ENCODE measurements around the gene PSMC4.

The PSMC4 gene

DNA sequence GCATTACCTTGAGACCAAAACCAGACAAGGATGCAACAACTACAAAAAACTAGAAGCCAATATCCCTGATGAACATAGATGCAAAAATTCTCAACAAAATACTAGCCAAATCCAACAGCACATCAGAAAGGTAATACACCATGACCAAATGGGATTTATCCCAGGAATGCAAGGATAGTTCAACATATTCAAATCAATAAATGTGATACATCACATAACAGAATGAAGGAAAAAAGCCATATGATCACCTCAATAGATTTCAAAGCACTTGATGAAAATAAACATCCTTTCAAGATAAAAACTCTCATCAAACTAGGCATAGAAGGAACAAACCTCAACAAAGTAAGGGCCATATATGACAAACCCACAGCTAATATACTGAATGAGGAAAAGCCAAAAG lies 15.7 kb downstream of the PSMC4 start:
- no peak overlapping the region for H3K4ac ChIP-seq (ENCODE audit: low read depth, low read length)
- no peaks in the 10 kb centered on the region for H3K4me1 ChIP-seq (ENCODE audit: control insufficient read depth in 1 of 2, insufficient read depth in 2 of 2, low read length in 2 of 2)
- no peak overlapping the region for H2BK12ac ChIP-seq (ENCODE audit: low read length)
- H3K79me1 ChIP-seq (ENCODE audit: low read length) = no peaks in the 10 kb centered on the region
- H3K9me3 ChIP-seq (ENCODE audit: insufficient read depth, low read depth, low read length) = no peaks in the 10 kb centered on the region
- DNase-seq = no peak
- no peak overlapping the region for H3K27ac ChIP-seq (ENCODE audit: low read depth, low read length)
- no peak overlapping the region for H4K12ac ChIP-seq (ENCODE audit: low read depth, low read length)
- no peaks in the 10 kb centered on the region for H3K27me3 ChIP-seq (ENCODE audit: insufficient read depth, low read length)
- no peak overlapping the region for H3K23ac ChIP-seq (ENCODE audit: low read length)
- no peak overlapping the region for H4K8ac ChIP-seq (ENCODE audit: low read depth, low read length)
- H3K4me2 ChIP-seq (ENCODE audit: low read length) = no peak overlapping the region
- H4K91ac ChIP-seq (ENCODE audit: low read depth, low read length) = no peak overlapping the region
- no peak overlapping the region for H2BK120ac ChIP-seq (ENCODE audit: insufficient read depth, low read length, poor library complexity)
- no peak overlapping the region for H3K4me3 ChIP-seq (ENCODE audit: low read depth, low read length)
- no peak overlapping the region for H3K14ac ChIP-seq (ENCODE audit: low read length)
- no peak overlapping the region for H3K18ac ChIP-seq (ENCODE audit: low read length)
- no peak overlapping the region for H2AFZ ChIP-seq (ENCODE audit: insufficient read depth, low read length, poor library complexity)
- H2AK5ac ChIP-seq (ENCODE audit: low read length) = no peak overlapping the region
- H3K79me2 ChIP-seq (ENCODE audit: control insufficient read depth, insufficient read depth, low read length, poor library complexity) = no peaks in the 10 kb centered on the region
- H3K36me3 ChIP-seq (ENCODE audit: control insufficient read depth in 1 of 2, insufficient read depth in 2 of 2, low read length in 2 of 2) = peaks cover 3 to 5% of the 10 kb centered on the region in 2 experiments
- no peak overlapping the region for H3K9ac ChIP-seq (ENCODE audit: low read length)
- no peak overlapping the region for H2BK5ac ChIP-seq (ENCODE audit: low read depth, low read length, poor library complexity)

DNA sequence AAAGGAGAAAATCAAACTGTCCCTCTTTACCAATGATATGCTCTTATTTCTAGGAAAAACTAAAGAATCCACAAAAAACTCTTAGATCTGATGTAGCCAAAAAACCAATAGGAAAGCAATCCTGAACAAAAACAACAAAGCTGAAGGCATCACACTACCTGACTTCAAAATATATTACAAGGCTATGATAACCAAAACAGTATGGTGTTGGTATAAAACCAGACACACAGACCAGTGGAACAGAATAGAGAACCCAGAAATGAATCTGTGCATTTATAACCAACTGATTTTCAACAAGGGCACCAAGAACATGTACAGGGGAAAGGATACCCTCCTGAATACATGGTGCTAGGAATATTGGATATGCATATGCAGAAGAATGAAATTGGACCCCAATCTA lies 16.2 kb downstream of the PSMC4 start:
- H3K79me1 ChIP-seq (ENCODE audit: low read length) = no peaks in the 10 kb centered on the region
- H3K4ac ChIP-seq (ENCODE audit: low read depth, low read length) = no peak overlapping the region
- no peak overlapping the region for H3K4me3 ChIP-seq (ENCODE audit: low read depth, low read length)
- H2AK5ac ChIP-seq (ENCODE audit: low read length) = no peak overlapping the region
- H4K8ac ChIP-seq (ENCODE audit: low read depth, low read length) = no peak overlapping the region
- no peak for DNase-seq
- no peak overlapping the region for H3K18ac ChIP-seq (ENCODE audit: low read length)
- H3K23ac ChIP-seq (ENCODE audit: low read length) = no peak overlapping the region
- H2BK120ac ChIP-seq (ENCODE audit: insufficient read depth, low read length, poor library complexity) = no peak overlapping the region
- H3K14ac ChIP-seq (ENCODE audit: low read length) = no peak overlapping the region
- H3K9ac ChIP-seq (ENCODE audit: low read length) = no peak overlapping the region
- no peaks in the 10 kb centered on the region for H3K9me3 ChIP-seq (ENCODE audit: insufficient read depth, low read depth, low read length)
- no peak overlapping the region for H2BK5ac ChIP-seq (ENCODE audit: low read depth, low read length, poor library complexity)
- H3K79me2 ChIP-seq (ENCODE audit: control insufficient read depth, insufficient read depth, low read length, poor library complexity) = no peaks in the 10 kb centered on the region
- H3K27me3 ChIP-seq (ENCODE audit: insufficient read depth, low read length) = no peaks in the 10 kb centered on the region
- H3K4me1 ChIP-seq (ENCODE audit: control insufficient read depth in 1 of 2, insufficient read depth in 2 of 2, low read length in 2 of 2) = no peaks in the 10 kb centered on the region
- no peak overlapping the region for H2AFZ ChIP-seq (ENCODE audit: insufficient read depth, low read length, poor library complexity)
- H4K91ac ChIP-seq (ENCODE audit: low read depth, low read length) = no peak overlapping the region
- H4K12ac ChIP-seq (ENCODE audit: low read depth, low read length) = no peak overlapping the region
- peaks cover 0 to 2% of the 10 kb centered on the region in 2 experiments for H3K36me3 ChIP-seq (ENCODE audit: control insufficient read depth in 1 of 2, insufficient read depth in 2 of 2, low read length in 2 of 2)
- no peak overlapping the region for H3K27ac ChIP-seq (ENCODE audit: low read depth, low read length)
- H2BK12ac ChIP-seq (ENCODE audit: low read length) = no peak overlapping the region
- no peak overlapping the region for H3K4me2 ChIP-seq (ENCODE audit: low read length)

DNA sequence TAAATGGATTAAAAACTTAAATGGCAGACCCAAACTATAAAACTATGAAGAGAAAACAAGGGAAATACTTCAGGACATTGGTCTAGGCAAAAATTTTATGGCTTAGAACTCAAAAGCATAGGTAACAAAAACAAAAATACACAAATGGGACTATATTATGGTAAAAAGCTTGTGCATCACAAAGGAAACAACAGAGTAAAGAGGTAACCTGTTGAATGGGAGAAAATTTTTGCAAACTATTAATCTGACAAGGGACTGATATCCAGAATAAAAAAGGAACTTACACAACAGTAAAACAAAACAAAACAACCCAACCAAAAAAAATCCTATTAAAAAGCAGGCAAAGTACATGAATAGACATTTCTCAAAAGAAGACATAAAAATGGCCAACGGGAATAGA lies 16.6 kb downstream of the PSMC4 start:
- no peak overlapping the region for H3K4me2 ChIP-seq (ENCODE audit: low read length)
- H2AK5ac ChIP-seq (ENCODE audit: low read length) = no peak overlapping the region
- no peak overlapping the region for H3K18ac ChIP-seq (ENCODE audit: low read length)
- peaks cover 0 to 2% of the 10 kb centered on the region in 2 experiments for H3K36me3 ChIP-seq (ENCODE audit: control insufficient read depth in 1 of 2, insufficient read depth in 2 of 2, low read length in 2 of 2)
- H3K14ac ChIP-seq (ENCODE audit: low read length) = no peak overlapping the region
- H3K4ac ChIP-seq (ENCODE audit: low read depth, low read length) = no peak overlapping the region
- H2BK12ac ChIP-seq (ENCODE audit: low read length) = no peak overlapping the region
- H2AFZ ChIP-seq (ENCODE audit: insufficient read depth, low read length, poor library complexity) = no peak overlapping the region
- H3K23ac ChIP-seq (ENCODE audit: low read length) = no peak overlapping the region
- no peak for DNase-seq
- no peak overlapping the region for H4K91ac ChIP-seq (ENCODE audit: low read depth, low read length)
- no peak overlapping the region for H3K4me3 ChIP-seq (ENCODE audit: low read depth, low read length)
- no peak overlapping the region for H3K27ac ChIP-seq (ENCODE audit: low read depth, low read length)
- H4K12ac ChIP-seq (ENCODE audit: low read depth, low read length) = no peak overlapping the region
- H3K4me1 ChIP-seq (ENCODE audit: control insufficient read depth in 1 of 2, insufficient read depth in 2 of 2, low read length in 2 of 2) = no peaks in the 10 kb centered on the region
- no peak overlapping the region for H2BK120ac ChIP-seq (ENCODE audit: insufficient read depth, low read length, poor library complexity)
- H4K8ac ChIP-seq (ENCODE audit: low read depth, low read length) = no peak overlapping the region
- no peak overlapping the region for H2BK5ac ChIP-seq (ENCODE audit: low read depth, low read length, poor library complexity)
- WGBS (ENCODE audit: extremely low coverage, insufficient coverage, insufficient read length) = no CpG with 5 or more reads among the region's 1 CpG
- no peak overlapping the region for H3K9ac ChIP-seq (ENCODE audit: low read length)
- H3K9me3 ChIP-seq (ENCODE audit: insufficient read depth, low read depth, low read length) = no peaks in the 10 kb centered on the region
- no peaks in the 10 kb centered on the region for H3K27me3 ChIP-seq (ENCODE audit: insufficient read depth, low read length)
- no peaks in the 10 kb centered on the region for H3K79me2 ChIP-seq (ENCODE audit: control insufficient read depth, insufficient read depth, low read length, poor library complexity)
- H3K79me1 ChIP-seq (ENCODE audit: low read length) = no peaks in the 10 kb centered on the region

DNA sequence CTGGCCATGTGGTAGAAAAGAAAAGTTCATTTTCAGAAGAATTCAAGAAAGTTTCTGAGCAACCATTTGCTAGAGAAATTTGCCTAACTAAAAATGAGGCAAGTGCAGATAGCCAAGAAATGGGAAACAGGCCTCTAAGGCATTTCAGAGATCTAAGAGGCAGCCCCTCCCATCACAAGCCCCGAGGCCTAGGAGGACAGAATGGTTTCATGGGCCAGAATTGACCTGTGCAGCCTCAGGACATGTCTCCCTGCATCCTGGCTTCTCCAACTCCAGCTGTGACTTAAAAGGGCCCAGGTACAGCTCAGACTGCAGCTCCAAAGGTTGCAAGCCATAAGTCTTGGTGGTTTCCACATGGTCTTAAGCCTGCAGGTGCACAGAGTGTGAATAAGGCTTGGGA lies 22.6 kb downstream of the PSMC4 start:
- H3K4me2 ChIP-seq (ENCODE audit: low read length) = no peak overlapping the region
- H4K91ac ChIP-seq (ENCODE audit: low read depth, low read length) = no peak overlapping the region
- H3K79me2 ChIP-seq (ENCODE audit: control insufficient read depth, insufficient read depth, low read length, poor library complexity) = peaks cover 6% of the 10 kb centered on the region
- no peak overlapping the region for H2AK5ac ChIP-seq (ENCODE audit: low read length)
- H2AFZ ChIP-seq (ENCODE audit: insufficient read depth, low read length, poor library complexity) = no peak overlapping the region
- H3K4me1 ChIP-seq (ENCODE audit: control insufficient read depth in 1 of 2, insufficient read depth in 2 of 2, low read length in 2 of 2) = peaks cover 6 to 7% of the 10 kb centered on the region in 2 experiments
- H3K18ac ChIP-seq (ENCODE audit: low read length) = no peak overlapping the region
- peaks cover 6% of the 10 kb centered on the region for H3K9me3 ChIP-seq (ENCODE audit: insufficient read depth, low read depth, low read length)
- no peak overlapping the region for H4K8ac ChIP-seq (ENCODE audit: low read depth, low read length)
- no peak overlapping the region for H3K14ac ChIP-seq (ENCODE audit: low read length)
- H2BK120ac ChIP-seq (ENCODE audit: insufficient read depth, low read length, poor library complexity) = no peak overlapping the region
- no peaks in the 10 kb centered on the region for H3K27me3 ChIP-seq (ENCODE audit: insufficient read depth, low read length)
- no peak overlapping the region for H3K9ac ChIP-seq (ENCODE audit: low read length)
- H3K27ac ChIP-seq (ENCODE audit: low read depth, low read length) = no peak overlapping the region
- H3K23ac ChIP-seq (ENCODE audit: low read length) = no peak overlapping the region
- no peak for DNase-seq
- peaks cover 3 to 4% of the 10 kb centered on the region in 2 experiments for H3K36me3 ChIP-seq (ENCODE audit: control insufficient read depth in 1 of 2, insufficient read depth in 2 of 2, low read length in 2 of 2)
- H4K12ac ChIP-seq (ENCODE audit: low read depth, low read length) = no peak overlapping the region
- no peak overlapping the region for H2BK12ac ChIP-seq (ENCODE audit: low read length)
- no peak overlapping the region for H3K4me3 ChIP-seq (ENCODE audit: low read depth, low read length)
- no peak overlapping the region for H2BK5ac ChIP-seq (ENCODE audit: low read depth, low read length, poor library complexity)
- peaks cover 7% of the 10 kb centered on the region for H3K79me1 ChIP-seq (ENCODE audit: low read length)
- H3K4ac ChIP-seq (ENCODE audit: low read depth, low read length) = no peak overlapping the region
- no CpG with 5 or more reads among the region's 1 CpG for WGBS (ENCODE audit: extremely low coverage, insufficient coverage, insufficient read length)

DNA sequence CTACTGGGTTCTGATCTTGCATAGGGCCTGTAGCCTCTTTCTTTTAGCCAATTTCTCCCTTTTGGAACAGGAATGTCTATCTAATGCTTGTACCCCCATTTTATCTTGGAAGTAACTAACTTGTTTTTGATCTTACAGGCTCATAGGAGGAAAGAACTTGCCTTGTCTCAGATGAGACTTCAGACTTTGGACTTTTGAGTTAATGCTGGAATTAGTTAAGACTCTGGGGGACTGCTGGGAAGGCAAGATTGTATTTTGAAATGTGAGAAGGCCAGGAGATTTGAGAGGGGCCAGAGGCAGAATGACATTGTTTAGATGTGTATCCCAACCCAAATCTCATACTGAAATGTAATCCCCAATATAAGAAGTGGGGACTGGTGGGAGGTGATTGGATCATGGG lies 23.4 kb downstream of the PSMC4 start:
- no peak overlapping the region for H3K4me3 ChIP-seq (ENCODE audit: low read depth, low read length)
- no peak overlapping the region for H3K27ac ChIP-seq (ENCODE audit: low read depth, low read length)
- no peak overlapping the region for H2BK5ac ChIP-seq (ENCODE audit: low read depth, low read length, poor library complexity)
- no peak overlapping the region for H3K4ac ChIP-seq (ENCODE audit: low read depth, low read length)
- no peak overlapping the region for H3K14ac ChIP-seq (ENCODE audit: low read length)
- no peak overlapping the region for H2AFZ ChIP-seq (ENCODE audit: insufficient read depth, low read length, poor library complexity)
- no peak for DNase-seq
- no peak overlapping the region for H3K9ac ChIP-seq (ENCODE audit: low read length)
- H3K4me2 ChIP-seq (ENCODE audit: low read length) = no peak overlapping the region
- peaks cover 6% of the 10 kb centered on the region for H3K79me2 ChIP-seq (ENCODE audit: control insufficient read depth, insufficient read depth, low read length, poor library complexity)
- H4K91ac ChIP-seq (ENCODE audit: low read depth, low read length) = no peak overlapping the region
- no peak overlapping the region for H2BK120ac ChIP-seq (ENCODE audit: insufficient read depth, low read length, poor library complexity)
- H3K4me1 ChIP-seq (ENCODE audit: control insufficient read depth in 1 of 2, insufficient read depth in 2 of 2, low read length in 2 of 2) = peaks cover 6 to 7% of the 10 kb centered on the region in 2 experiments
- no peak overlapping the region for H2AK5ac ChIP-seq (ENCODE audit: low read length)
- no peak overlapping the region for H3K18ac ChIP-seq (ENCODE audit: low read length)
- peaks cover 6% of the 10 kb centered on the region for H3K9me3 ChIP-seq (ENCODE audit: insufficient read depth, low read depth, low read length)
- no peak overlapping the region for H3K23ac ChIP-seq (ENCODE audit: low read length)
- H2BK12ac ChIP-seq (ENCODE audit: low read length) = no peak overlapping the region
- H3K27me3 ChIP-seq (ENCODE audit: insufficient read depth, low read length) = no peaks in the 10 kb centered on the region
- no peak overlapping the region for H4K8ac ChIP-seq (ENCODE audit: low read depth, low read length)
- no peak overlapping the region for H4K12ac ChIP-seq (ENCODE audit: low read depth, low read length)
- peaks cover 3 to 4% of the 10 kb centered on the region in 2 experiments for H3K36me3 ChIP-seq (ENCODE audit: control insufficient read depth in 1 of 2, insufficient read depth in 2 of 2, low read length in 2 of 2)
- H3K79me1 ChIP-seq (ENCODE audit: low read length) = peaks cover 7% of the 10 kb centered on the region
